ENCODE measurements around the gene SOX6. TPM values are rescaled to one million over a fixed set of nuclear protein-coding genes. Genes with fewer than 3 reads are reported as not detected.

The SOX6 gene
- total RNA-seq, 2 experiments from 2014 or later, result 0.13 TPM; not detected in 1

GRCh38 chr11:16295592-16295991 lies 60.8 kb downstream of the SOX6 start:
- POLR2A ChIA-PET, result no interaction called here
- TF ChIP-seq EZH2phosphoT487 (IDR thresholded peaks at IDR 0.05; ENCODE audit: borderline replicate concordance, low read depth, low read length) (no peak), CTCF (conservative IDR thresholded peaks at IDR 0.05; ENCODE audit: low read length) (no peak)
- H3K79me2 ChIP-seq (ENCODE audit: insufficient read depth, low read depth, low read length), result no peaks in the 10 kb centered on the region
- H2AFZ ChIP-seq (ENCODE audit: low read length), result no peak overlapping the region
- H3K4me1 ChIP-seq (ENCODE audit: insufficient read depth, low read length, poor library complexity, severe bottlenecking), result no peaks in the 10 kb centered on the region
- no peaks in the 10 kb centered on the region for H3K36me3 ChIP-seq (ENCODE audit: insufficient read depth, low read length)
- no peak for DNase-seq (ENCODE audit: low spot score)
- intact Hi-C loops (cut with micrococcal nuclease; ENCODE audit: unreplicated experiment), result no loop called here
- CTCF ChIA-PET (ENCODE audit: unreplicated experiment), result no interaction called here
- no peaks in the 10 kb centered on the region for H3K9me2 ChIP-seq (ENCODE audit: insufficient read depth, low read length)
- H3K4me2 ChIP-seq (ENCODE audit: low read length), result no peak overlapping the region
- BruUV-seq (replicated peaks), result no TSS peak
- H3K4me3 ChIP-seq (ENCODE audit: low read depth, low read length, poor library complexity, severe bottlenecking), result no peak overlapping the region
- H3K27ac ChIP-seq (ENCODE audit: low read depth, low read length, poor library complexity, severe bottlenecking), result no peak overlapping the region
- H4K20me1 ChIP-seq (ENCODE audit: insufficient read depth, low read length), result no peaks in the 10 kb centered on the region
- no peaks in the 10 kb centered on the region for H3K9me3 ChIP-seq (ENCODE audit: low read length)

DNA sequence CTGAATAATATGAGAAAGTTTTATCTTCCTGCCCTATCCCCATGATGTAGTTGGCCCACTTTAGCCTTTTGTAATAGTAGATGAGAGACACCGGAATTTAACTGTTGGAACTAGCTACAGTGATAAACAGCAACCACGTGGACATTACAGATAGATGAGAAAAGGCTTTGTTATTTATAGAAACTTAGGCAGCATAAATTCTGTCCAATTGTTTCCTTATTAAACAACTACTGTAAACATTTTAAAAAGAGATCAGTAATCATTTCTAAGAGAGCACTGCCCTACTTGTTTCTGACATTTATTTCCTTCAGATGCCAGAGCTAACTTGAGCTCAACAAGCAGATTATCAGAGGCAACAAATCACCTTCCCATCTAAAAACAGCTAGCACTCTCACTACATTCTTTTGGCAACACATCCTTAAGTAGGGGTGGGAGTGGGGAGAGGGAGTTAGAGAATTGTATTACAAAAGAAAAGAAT lies 63.1 kb downstream of the SOX6 start:
- Histone ChIP-seq H3K79me2 (ENCODE audit: insufficient read depth, low read depth, low read length) (no peaks in the 10 kb centered on the region), H4K20me1 (ENCODE audit: insufficient read depth, low read length) (no peaks in the 10 kb centered on the region), H3K4me1 (ENCODE audit: insufficient read depth, low read length, poor library complexity, severe bottlenecking) (no peaks in the 10 kb centered on the region), H3K4me3 (ENCODE audit: low read depth, low read length, poor library complexity, severe bottlenecking) (no peak overlapping the region), H3K9me3 (ENCODE audit: low read length) (no peaks in the 10 kb centered on the region), H3K4me2 (ENCODE audit: low read length) (no peak overlapping the region), H3K27ac (ENCODE audit: low read depth, low read length, poor library complexity, severe bottlenecking) (no peak overlapping the region), H3K9me2 (ENCODE audit: insufficient read depth, low read length) (no peaks in the 10 kb centered on the region), H2AFZ (ENCODE audit: low read length) (no peak overlapping the region), H3K36me3 (ENCODE audit: insufficient read depth, low read length) (no peaks in the 10 kb centered on the region)
- POLR2A ChIA-PET, result no interaction called here
- TF ChIP-seq EZH2phosphoT487 (IDR thresholded peaks at IDR 0.05; ENCODE audit: borderline replicate concordance, low read depth, low read length) (no peak), CTCF (conservative IDR thresholded peaks at IDR 0.05; ENCODE audit: low read length) (no peak)
- intact Hi-C loops (cut with micrococcal nuclease; ENCODE audit: unreplicated experiment), result no loop called here
- no TSS peak for BruUV-seq (replicated peaks)
- CTCF ChIA-PET (ENCODE audit: unreplicated experiment), result no interaction called here
- DNase-seq (ENCODE audit: low spot score), result no peak

GRCh38 chr11:16292167-16292859 lies 64.0 kb downstream of the SOX6 start:
- Histone ChIP-seq H2AFZ (ENCODE audit: low read length) (no peak overlapping the region), H3K4me2 (ENCODE audit: low read length) (no peak overlapping the region), H3K79me2 (ENCODE audit: insufficient read depth, low read depth, low read length) (no peaks in the 10 kb centered on the region), H3K27ac (ENCODE audit: low read depth, low read length, poor library complexity, severe bottlenecking) (no peak overlapping the region), H3K9me2 (ENCODE audit: insufficient read depth, low read length) (no peaks in the 10 kb centered on the region), H4K20me1 (ENCODE audit: insufficient read depth, low read length) (no peaks in the 10 kb centered on the region), H3K9me3 (ENCODE audit: low read length) (no peaks in the 10 kb centered on the region), H3K36me3 (ENCODE audit: insufficient read depth, low read length) (no peaks in the 10 kb centered on the region), H3K4me3 (ENCODE audit: low read depth, low read length, poor library complexity, severe bottlenecking) (no peak overlapping the region), H3K4me1 (ENCODE audit: insufficient read depth, low read length, poor library complexity, severe bottlenecking) (no peaks in the 10 kb centered on the region)
- TF ChIP-seq CTCF (conservative IDR thresholded peaks at IDR 0.05; ENCODE audit: low read length), result no peak
- POLR2A ChIA-PET, result no interaction called here
- intact Hi-C loops (cut with micrococcal nuclease; ENCODE audit: unreplicated experiment), result no loop called here
- CTCF ChIA-PET (ENCODE audit: unreplicated experiment), result no interaction called here
- DNase-seq (ENCODE audit: low spot score), result no peak
- BruUV-seq (replicated peaks), result no TSS peak

Measured in OCI-LY7 (cell line).